Progenitor cell of endocrine pancreas (in vitro differentiated cells): Measurements from ENCODE around the gene NECTIN2. TPM values are rescaled to one million over a fixed set of nuclear protein-coding genes. Genes with fewer than 3 reads are reported as not detected.

ENCODE experiments used
- DNase-seq: peaks from one replicate; pipeline ENCODE4 v3.0.0; 2021; ENCODE audit warnings: low spot score; ENCODE audit not compliant: unreplicated experiment
- H3K27ac Mint-ChIP-seq: 2 replicates; pipeline ENCODE4 v1.8.0; 2021; ENCODE audit warnings: mild to moderate bottlenecking, moderate library complexity, mixed read lengths
- H3K27me3 Mint-ChIP-seq: 2 replicates; pipeline ENCODE4 v1.8.0; 2021; ENCODE audit warnings: mixed read lengths
- H3K36me3 Mint-ChIP-seq: 2 replicates; pipeline ENCODE4 v1.8.0; 2022; ENCODE audit warnings: mixed read lengths; ENCODE audit not compliant: insufficient read depth
- H3K4me1 Mint-ChIP-seq: 2 replicates; pipeline ENCODE4 v1.8.0; 2021; ENCODE audit warnings: low read depth, mixed read lengths
- H3K4me3 Mint-ChIP-seq: 2 replicates; pipeline ENCODE4 v1.8.0; 2021; ENCODE audit warnings: low read depth, mild to moderate bottlenecking, moderate library complexity, mixed read lengths
- H3K9me3 Mint-ChIP-seq: 2 replicates; pipeline ENCODE4 v1.8.0; 2021; ENCODE audit warnings: low read depth, mixed read lengths
- CTCF ChIP-seq: fragments of 200-600 bp; sonication (generic); IDR thresholded peaks from one replicate; pipeline ENCODE4 v1.5.0; 2021; ENCODE audit warnings: antibody characterized with exemption, mild to moderate bottlenecking; ENCODE audit not compliant: unreplicated experiment
- total RNA-seq: library from RNA; stranded (reverse); gene quantifications from 2 replicates; pipeline ENCODE4 v1.2.1, GENCODE V29; 2021

Gene NECTIN2
- total RNA-seq, 1 donor from 2014 or later: 201 TPM

DNA sequence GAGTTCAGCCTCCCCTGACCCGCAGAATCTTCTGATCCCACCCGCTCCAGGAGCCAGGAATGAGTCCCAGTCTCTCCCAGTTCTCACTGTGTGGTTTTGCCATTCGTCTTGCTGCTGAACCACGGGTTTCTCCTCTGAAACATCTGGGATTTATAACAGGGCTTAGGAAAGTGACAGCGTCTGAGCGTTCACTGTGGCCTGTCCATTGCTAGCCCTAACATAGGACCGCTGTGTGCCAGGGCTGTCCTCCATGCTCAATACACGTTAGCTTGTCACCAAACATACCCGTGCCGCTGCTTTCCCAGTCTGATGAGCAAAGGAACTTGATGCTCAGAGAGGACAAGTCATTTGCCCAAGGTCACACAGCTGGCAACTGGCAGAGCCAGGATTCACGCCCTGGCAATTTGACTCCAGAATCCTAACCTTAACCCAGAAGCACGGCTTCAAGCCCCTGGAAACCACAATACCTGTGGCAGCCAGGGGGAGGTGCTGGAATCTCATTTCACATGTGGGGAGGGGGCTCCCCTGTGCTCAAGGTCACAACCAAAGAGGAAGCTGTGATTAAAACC, 58.4 kb downstream of the NECTIN2 start:
- Mint-ChIP-seq H3K9me3 (no peaks in the 10 kb centered on the region), H3K27ac (no peak overlapping the region), H3K4me1 (peaks cover 13% of the 10 kb centered on the region), H3K36me3 (peaks cover 11% of the 10 kb centered on the region), H3K27me3 (no peaks in the 10 kb centered on the region), H3K4me3 (no peak overlapping the region)
- DNase-seq: no peak
- peak; percentile 33 for TF ChIP-seq CTCF

GRCh38 chr19:44905437-44906160, 59.5 kb downstream of the NECTIN2 start, which contains the start of gene APOE:
TSS of gene APOE (plus strand) at chr19:44905796. CDS start at chr19:44906625, 829 bp downstream.
- no peak for TF ChIP-seq CTCF
- no peaks in the 10 kb centered on the region for H3K9me3 Mint-ChIP-seq
- peak within 1 kb of the TSS; percentile 95 for H3K27ac Mint-ChIP-seq
- H3K4me3 Mint-ChIP-seq: peak within 1 kb of the TSS; percentile 85
- H3K36me3 Mint-ChIP-seq: peaks cover 10% of the 10 kb centered on the region
- H3K4me1 Mint-ChIP-seq: peaks cover 16% of the 10 kb centered on the region
- no peaks in the 10 kb centered on the region for H3K27me3 Mint-ChIP-seq
- DNase-seq: no peak

DNA sequence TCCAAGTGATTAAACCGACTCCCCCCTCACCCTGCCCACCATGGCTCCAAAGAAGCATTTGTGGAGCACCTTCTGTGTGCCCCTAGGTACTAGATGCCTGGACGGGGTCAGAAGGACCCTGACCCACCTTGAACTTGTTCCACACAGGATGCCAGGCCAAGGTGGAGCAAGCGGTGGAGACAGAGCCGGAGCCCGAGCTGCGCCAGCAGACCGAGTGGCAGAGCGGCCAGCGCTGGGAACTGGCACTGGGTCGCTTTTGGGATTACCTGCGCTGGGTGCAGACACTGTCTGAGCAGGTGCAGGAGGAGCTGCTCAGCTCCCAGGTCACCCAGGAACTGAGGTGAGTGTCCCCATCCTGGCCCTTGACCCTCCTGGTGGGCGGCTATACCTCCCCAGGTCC, 61.5 kb downstream of the NECTIN2 start:
- no peaks in the 10 kb centered on the region for H3K9me3 Mint-ChIP-seq
- no peak overlapping the region for H3K4me3 Mint-ChIP-seq
- DNase-seq: no peak
- no peak for TF ChIP-seq CTCF
- H3K36me3 Mint-ChIP-seq: peaks cover 8% of the 10 kb centered on the region
- no peak overlapping the region for H3K27ac Mint-ChIP-seq
- H3K4me1 Mint-ChIP-seq: peaks cover 19% of the 10 kb centered on the region
- H3K27me3 Mint-ChIP-seq: peaks cover 6% of the 10 kb centered on the region

DNA sequence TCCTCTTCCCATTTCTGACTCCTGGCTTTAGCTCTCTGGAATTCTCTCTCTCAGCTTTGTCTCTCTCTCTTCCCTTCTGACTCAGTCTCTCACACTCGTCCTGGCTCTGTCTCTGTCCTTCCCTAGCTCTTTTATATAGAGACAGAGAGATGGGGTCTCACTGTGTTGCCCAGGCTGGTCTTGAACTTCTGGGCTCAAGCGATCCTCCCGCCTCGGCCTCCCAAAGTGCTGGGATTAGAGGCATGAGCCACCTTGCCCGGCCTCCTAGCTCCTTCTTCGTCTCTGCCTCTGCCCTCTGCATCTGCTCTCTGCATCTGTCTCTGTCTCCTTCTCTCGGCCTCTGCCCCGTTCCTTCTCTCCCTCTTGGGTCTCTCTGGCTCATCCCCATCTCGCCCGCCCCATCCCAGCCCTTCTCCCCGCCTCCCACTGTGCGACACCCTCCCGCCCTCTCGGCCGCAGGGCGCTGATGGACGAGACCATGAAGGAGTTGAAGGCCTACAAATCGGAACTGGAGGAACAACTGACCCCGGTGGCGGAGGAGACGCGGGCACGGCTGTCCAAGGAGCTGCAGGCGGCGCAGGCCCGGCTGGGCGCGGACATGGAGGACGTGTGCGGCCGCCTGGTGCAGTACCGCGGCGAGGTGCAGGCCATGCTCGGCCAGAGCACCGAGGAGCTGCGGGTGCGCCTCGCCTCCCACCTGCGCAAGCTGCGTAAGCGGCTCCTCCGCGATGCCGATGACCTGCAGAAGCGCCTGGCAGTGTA, 62.2 kb downstream of the NECTIN2 start:
- H3K36me3 Mint-ChIP-seq: peaks cover 7% of the 10 kb centered on the region
- H3K4me1 Mint-ChIP-seq: peaks cover 22% of the 10 kb centered on the region
- H3K27me3 Mint-ChIP-seq: peaks cover 6% of the 10 kb centered on the region
- DNase-seq: no peak
- no peak for TF ChIP-seq CTCF
- H3K9me3 Mint-ChIP-seq: no peaks in the 10 kb centered on the region
- no peak overlapping the region for H3K4me3 Mint-ChIP-seq
- H3K27ac Mint-ChIP-seq: no peak overlapping the region

- DNase-seq: no peak
- H3K36me3 Mint-ChIP-seq: peaks cover 5% of the 10 kb centered on the region
- TF ChIP-seq CTCF: no peak
- H3K27me3 Mint-ChIP-seq: peaks cover 6% of the 10 kb centered on the region
- H3K27ac Mint-ChIP-seq: no peak overlapping the region
- no peak overlapping the region for H3K4me3 Mint-ChIP-seq
- H3K4me1 Mint-ChIP-seq: peaks cover 26% of the 10 kb centered on the region
- no peaks in the 10 kb centered on the region for H3K9me3 Mint-ChIP-seq
These were observed 62.8 kb downstream of the NECTIN2 start for GRCh38 chr19:44908836-44909261.
